NCI-H1417 (cell line): ENCODE measurements around the gene TTYH2.

ENCODE experiments used
- DNase-seq, 3 experiments: peaks; one replicate each; lab custom pipeline; 2025; lab: John Stamatoyannopoulos, UW

TTYH2 gene

GRCh38 chr17:74192950-74193781, 20.2 kb upstream of the TTYH2 start:
- peak; percentile 46 to 95 (median 83) for DNase-seq

GRCh38 chr17:74194682-74195081, 18.7 kb upstream of the TTYH2 start:
- DNase-seq = no peak

- DNase-seq = peak; percentile 21 to 62 (median 25)
Observed at GRCh38 chr17:74196541-74197317, 16.6 kb upstream of the TTYH2 start.

- no peak for DNase-seq
Observed at GRCh38 chr17:74197801-74198200, 15.6 kb upstream of the TTYH2 start.

GRCh38 chr17:74198694-74199093, 14.7 kb upstream of the TTYH2 start:
- DNase-seq = no peak

GRCh38 chr17:74199306-74200092, 13.9 kb upstream of the TTYH2 start:
- DNase-seq = peak in 1 of 3 experiments; percentile 81

GRCh38 chr17:74200112-74200511, 13.3 kb upstream of the TTYH2 start:
- no peak for DNase-seq

GRCh38 chr17:74201250-74201649, 12.1 kb upstream of the TTYH2 start:
- DNase-seq = peak; percentile 55 to 91 (median 88)

- DNase-seq = peak in 1 of 3 experiments; percentile 14
Observed at GRCh38 chr17:74201948-74202347, 11.4 kb upstream of the TTYH2 start.

- peak in 1 of 3 experiments; percentile 74 for DNase-seq
Observed at GRCh38 chr17:74202938-74203337, 10.4 kb upstream of the TTYH2 start.

- peak; percentile 91 to 98 (median 98) for DNase-seq
Observed at GRCh38 chr17:74203439-74204240, 9.7 kb upstream of the TTYH2 start, which contains the start of gene RPL38. TSS of gene RPL38 (plus strand) at chr17:74203678. CDS start at chr17:74203956, 278 bp downstream.

- no peak for DNase-seq
Observed at GRCh38 chr17:74204474-74204873, 8.9 kb upstream of the TTYH2 start.

- no peak for DNase-seq
Observed at GRCh38 chr17:74205274-74205673, 8.1 kb upstream of the TTYH2 start.

- DNase-seq = no peak
Observed at GRCh38 chr17:74206332-74206818, 7.0 kb upstream of the TTYH2 start.

GRCh38 chr17:74210191-74211140, 2.9 kb upstream of the TTYH2 start:
- peak; percentile 22 to 67 (median 45) for DNase-seq

GRCh38 chr17:74211141-74211911, 2.0 kb upstream of the TTYH2 start:
- peak in 1 of 3 experiments; percentile 35 for DNase-seq

GRCh38 chr17:74211912-74212208, 1.5 kb upstream of the TTYH2 start:
- no peak for DNase-seq

- no peak for DNase-seq
Observed at GRCh38 chr17:74212209-74212912, 1.0 kb upstream of the TTYH2 start.
